Osteocyte (in vitro differentiated cells): Measurements from ENCODE around the gene AP1S1. TPM values are rescaled to one million over a fixed set of nuclear protein-coding genes. Genes with fewer than 3 reads are reported as not detected.

Source experiments
- DNase-seq: peaks from one replicate; pipeline ENCODE4 v3.0.0; 2021; ENCODE audit warnings: mixed read lengths; ENCODE audit not compliant: unreplicated experiment; ENCODE audit errors: extremely low spot score
- H3K27ac Mint-ChIP-seq: one replicate; pipeline ENCODE4 v1.8.0; 2021; ENCODE audit warnings: mild to moderate bottlenecking, mixed read lengths; ENCODE audit not compliant: unreplicated experiment
- H3K27me3 Mint-ChIP-seq: one replicate; pipeline ENCODE4 v1.8.0; 2021; ENCODE audit warnings: mixed read lengths; ENCODE audit not compliant: unreplicated experiment
- H3K36me3 Mint-ChIP-seq: one replicate; pipeline ENCODE4 v1.8.0; 2021; ENCODE audit warnings: mixed read lengths; ENCODE audit not compliant: unreplicated experiment
- H3K4me1 Mint-ChIP-seq: one replicate; pipeline ENCODE4 v1.8.0; 2021; ENCODE audit warnings: mixed read lengths; ENCODE audit not compliant: unreplicated experiment
- H3K4me3 Mint-ChIP-seq: one replicate; pipeline ENCODE4 v1.8.0; 2021; ENCODE audit warnings: mild to moderate bottlenecking, moderate library complexity, mixed read lengths; ENCODE audit not compliant: unreplicated experiment
- H3K9me3 Mint-ChIP-seq: one replicate; pipeline ENCODE4 v1.8.0; 2021; ENCODE audit warnings: mixed read lengths; ENCODE audit not compliant: unreplicated experiment
- total RNA-seq: library from RNA; stranded (reverse); gene quantifications from 2 replicates; pipeline ENCODE4 v1.2.1, GENCODE V29; 2021
- TF ChIP-seq, protein P1 (sequence below): fragments of 200-600 bp; sonication (generic); IDR thresholded peaks from 2 replicates; pipeline ENCODE4 v1.5.0; 2021; ENCODE audit warnings: antibody characterized with exemption, mild to moderate bottlenecking, moderate library complexity

AP1S1 gene
- total RNA-seq, 1 donor from 2014 or later: 57.9 TPM

DNA sequence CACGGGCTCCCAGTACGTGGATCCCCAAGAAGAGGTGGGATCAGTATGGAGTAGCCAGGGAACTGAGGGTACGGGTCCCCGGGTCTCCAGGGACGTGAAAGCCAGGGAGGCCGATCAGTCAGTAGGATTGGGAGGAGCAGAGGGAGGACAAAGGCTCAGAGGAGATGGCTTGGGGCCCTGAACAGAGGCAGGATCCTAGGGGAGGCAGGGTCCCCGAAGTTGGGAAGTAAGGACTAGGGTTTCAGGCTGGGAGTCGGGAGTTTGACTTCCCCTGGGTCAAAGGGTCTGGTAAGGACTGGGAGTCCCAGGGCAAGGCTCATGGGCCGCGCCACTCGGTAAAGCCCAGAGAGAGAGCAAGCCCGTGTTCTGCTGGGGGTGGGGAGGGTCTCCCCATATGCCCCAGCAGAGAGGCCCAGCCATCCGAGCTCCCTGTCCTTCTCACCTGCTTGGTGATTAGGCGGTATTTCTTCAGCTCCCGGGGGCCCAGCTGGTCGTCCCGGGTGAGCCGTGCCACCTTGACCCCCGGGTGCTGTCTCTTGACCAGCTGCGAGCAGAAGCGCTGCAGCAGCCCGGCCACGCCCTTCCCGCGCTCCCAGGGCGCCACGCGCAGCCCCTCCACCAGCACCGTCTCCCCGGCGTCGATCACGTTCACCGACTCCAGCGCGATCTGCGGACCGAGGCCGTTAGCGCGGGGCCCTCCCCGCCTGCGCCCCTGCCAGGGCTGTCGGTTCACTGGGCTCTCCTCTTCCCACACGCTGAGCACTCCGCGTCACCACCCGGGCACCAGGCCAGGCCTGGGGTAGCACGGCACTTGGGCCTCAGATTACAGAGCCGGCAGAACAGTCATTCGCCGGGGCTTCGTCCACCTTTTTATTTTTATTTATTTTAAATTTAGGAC, 18.8 kb downstream of the AP1S1 start:
- H3K4me1 Mint-ChIP-seq: peaks cover 38% of the 10 kb centered on the region
- peak; percentile 92 for DNase-seq
- peaks cover 81% of the 10 kb centered on the region for H3K27me3 Mint-ChIP-seq
- H3K36me3 Mint-ChIP-seq: no peaks in the 10 kb centered on the region
- H3K4me3 Mint-ChIP-seq: peak overlapping the region; percentile 60
- TF ChIP-seq, protein P1, sequence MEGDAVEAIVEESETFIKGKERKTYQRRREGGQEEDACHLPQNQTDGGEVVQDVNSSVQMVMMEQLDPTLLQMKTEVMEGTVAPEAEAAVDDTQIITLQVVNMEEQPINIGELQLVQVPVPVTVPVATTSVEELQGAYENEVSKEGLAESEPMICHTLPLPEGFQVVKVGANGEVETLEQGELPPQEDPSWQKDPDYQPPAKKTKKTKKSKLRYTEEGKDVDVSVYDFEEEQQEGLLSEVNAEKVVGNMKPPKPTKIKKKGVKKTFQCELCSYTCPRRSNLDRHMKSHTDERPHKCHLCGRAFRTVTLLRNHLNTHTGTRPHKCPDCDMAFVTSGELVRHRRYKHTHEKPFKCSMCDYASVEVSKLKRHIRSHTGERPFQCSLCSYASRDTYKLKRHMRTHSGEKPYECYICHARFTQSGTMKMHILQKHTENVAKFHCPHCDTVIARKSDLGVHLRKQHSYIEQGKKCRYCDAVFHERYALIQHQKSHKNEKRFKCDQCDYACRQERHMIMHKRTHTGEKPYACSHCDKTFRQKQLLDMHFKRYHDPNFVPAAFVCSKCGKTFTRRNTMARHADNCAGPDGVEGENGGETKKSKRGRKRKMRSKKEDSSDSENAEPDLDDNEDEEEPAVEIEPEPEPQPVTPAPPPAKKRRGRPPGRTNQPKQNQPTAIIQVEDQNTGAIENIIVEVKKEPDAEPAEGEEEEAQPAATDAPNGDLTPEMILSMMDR: no peak
- H3K27ac Mint-ChIP-seq: no peak overlapping the region
- no peaks in the 10 kb centered on the region for H3K9me3 Mint-ChIP-seq

DNA sequence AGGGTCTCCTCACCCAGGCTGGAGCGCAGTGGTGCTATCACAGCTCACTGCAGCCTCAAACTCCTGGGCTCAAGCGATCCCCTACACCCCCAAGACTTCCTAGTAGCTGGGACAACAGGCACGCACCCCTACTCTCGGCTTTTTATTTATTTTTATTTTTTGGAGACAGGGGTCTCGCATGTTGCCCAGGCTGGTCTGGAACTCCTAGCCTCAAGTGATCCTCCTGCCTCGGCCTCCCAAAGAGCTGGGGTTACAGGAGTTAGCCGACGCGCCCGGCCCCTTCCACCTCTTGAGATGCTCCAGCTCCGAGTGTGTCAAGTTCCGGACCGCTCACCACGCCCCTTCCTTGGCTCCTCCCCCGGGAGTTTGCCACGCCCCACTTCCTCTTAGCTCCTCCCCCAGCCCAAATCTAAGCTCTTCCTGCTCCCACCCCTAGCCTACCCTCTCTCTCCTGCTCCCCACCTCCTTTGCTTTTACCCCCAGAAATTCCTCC, 19.5 kb downstream of the AP1S1 start:
- Mint-ChIP-seq H3K27ac (no peak overlapping the region), H3K36me3 (no peaks in the 10 kb centered on the region), H3K9me3 (no peaks in the 10 kb centered on the region), H3K4me3 (peak overlapping the region; percentile 38), H3K4me1 (peaks cover 35% of the 10 kb centered on the region), H3K27me3 (peaks cover 79% of the 10 kb centered on the region)
- no peak for DNase-seq
- TF ChIP-seq, protein P1: no peak

DNA sequence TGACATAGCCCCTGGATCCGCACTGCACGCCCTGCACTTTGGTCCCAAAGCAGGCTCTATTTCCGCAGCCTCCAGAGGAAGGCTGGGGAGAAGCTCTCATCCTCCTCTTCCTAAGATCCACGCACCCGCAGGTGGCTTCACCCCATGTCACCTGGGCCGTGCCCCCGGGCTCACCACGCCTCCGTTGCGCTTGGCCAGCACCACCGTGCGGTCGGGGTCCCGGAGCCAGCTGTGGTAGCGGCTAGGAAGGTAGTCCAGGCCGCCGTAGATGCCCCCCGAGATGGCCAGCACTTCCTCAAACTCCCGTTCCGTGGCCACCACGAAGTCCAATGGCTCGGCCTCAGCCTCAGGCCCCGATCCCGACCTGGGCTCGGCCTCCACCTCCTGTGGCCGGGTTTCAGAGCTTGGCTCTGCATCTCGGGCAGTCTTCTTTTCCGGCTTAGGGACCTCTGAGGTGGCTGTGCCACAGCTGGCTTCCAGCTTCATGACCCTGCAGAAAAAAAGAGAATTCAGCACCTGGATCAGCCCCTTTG, 20.1 kb downstream of the AP1S1 start:
- H3K4me3 Mint-ChIP-seq: peak overlapping the region; percentile 38
- peaks cover 38% of the 10 kb centered on the region for H3K4me1 Mint-ChIP-seq
- no peaks in the 10 kb centered on the region for H3K36me3 Mint-ChIP-seq
- H3K27ac Mint-ChIP-seq: no peak overlapping the region
- no peaks in the 10 kb centered on the region for H3K9me3 Mint-ChIP-seq
- TF ChIP-seq, protein P1: no peak
- DNase-seq: no peak
- peaks cover 78% of the 10 kb centered on the region for H3K27me3 Mint-ChIP-seq

DNA sequence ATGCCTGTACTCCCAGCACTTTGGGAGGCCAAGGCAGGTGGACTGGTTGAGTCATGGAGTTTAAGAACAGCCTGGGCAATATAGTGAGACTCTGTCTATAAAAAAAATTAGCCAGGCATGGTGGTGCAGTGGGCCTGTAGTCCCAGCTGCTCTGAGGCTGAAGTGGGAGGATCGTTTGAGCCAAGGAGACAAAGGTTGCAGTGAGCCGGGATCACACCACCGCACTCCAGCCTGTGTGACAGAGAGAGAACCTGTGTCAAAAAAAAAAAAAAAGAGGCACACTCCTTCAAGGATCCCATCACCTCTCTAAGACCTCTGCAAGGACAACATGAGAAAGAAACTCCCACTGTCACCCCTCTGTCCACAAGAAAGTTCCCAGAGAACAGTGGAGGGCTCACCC, 21.4 kb downstream of the AP1S1 start:
- DNase-seq: no peak
- H3K36me3 Mint-ChIP-seq: no peaks in the 10 kb centered on the region
- H3K9me3 Mint-ChIP-seq: no peaks in the 10 kb centered on the region
- TF ChIP-seq, protein P1: no peak
- no peak overlapping the region for H3K27ac Mint-ChIP-seq
- peaks cover 72% of the 10 kb centered on the region for H3K27me3 Mint-ChIP-seq
- H3K4me1 Mint-ChIP-seq: peaks cover 36% of the 10 kb centered on the region
- H3K4me3 Mint-ChIP-seq: no peak overlapping the region

DNA sequence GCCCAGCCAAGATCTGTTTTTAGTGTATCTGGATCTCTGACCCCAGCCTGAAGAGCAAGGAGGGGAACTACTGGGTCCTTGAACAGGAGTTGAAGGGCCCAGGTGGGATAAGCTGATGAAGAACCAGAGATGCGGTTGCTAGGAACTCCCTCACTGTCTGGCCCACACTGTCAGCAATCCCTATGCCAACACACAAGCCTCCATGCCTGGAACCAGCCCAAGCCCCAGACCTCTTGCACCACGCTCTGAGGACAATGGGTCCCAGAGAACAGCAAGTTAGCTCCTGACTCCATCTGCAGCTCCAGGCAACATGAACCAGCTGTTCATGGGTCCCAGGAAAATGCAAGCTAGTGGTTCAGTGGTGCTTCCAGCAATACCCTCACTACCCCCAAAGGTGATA, 23.4 kb downstream of the AP1S1 start:
- no peaks in the 10 kb centered on the region for H3K9me3 Mint-ChIP-seq
- TF ChIP-seq, protein P1: no peak
- no peak overlapping the region for H3K4me3 Mint-ChIP-seq
- peaks cover 66% of the 10 kb centered on the region for H3K27me3 Mint-ChIP-seq
- no peak for DNase-seq
- H3K36me3 Mint-ChIP-seq: no peaks in the 10 kb centered on the region
- H3K4me1 Mint-ChIP-seq: peaks cover 27% of the 10 kb centered on the region
- no peak overlapping the region for H3K27ac Mint-ChIP-seq
